ENCODE results near the gene KPRP. TPM values are rescaled to one million over a fixed set of nuclear protein-coding genes. Genes with fewer than 3 reads are reported as not detected.

The KPRP gene
- total and polyA plus RNA-seq, 2 experiments from 2014 or later, result not detected

DNA sequence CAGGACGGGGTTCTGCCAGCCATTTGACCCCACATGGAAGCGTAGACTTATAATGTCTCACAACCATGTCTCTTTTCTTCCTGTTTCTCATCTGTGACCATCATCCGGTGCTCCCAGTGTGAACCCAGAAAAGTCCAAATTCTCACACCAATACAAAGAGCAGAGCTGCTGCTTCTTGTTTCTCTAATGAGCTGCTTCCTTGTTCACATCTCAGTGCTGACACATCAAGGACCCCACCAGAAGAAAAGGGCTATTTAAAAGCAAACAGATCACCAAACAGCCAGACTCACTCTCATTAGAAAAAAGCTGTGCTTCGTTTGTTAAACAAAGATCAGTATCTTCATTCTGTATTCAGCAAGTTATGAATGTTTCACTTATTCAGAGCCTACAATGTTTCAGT lies 37.9 kb downstream of the KPRP start:
- TF ChIP-seq, protein P1, sequence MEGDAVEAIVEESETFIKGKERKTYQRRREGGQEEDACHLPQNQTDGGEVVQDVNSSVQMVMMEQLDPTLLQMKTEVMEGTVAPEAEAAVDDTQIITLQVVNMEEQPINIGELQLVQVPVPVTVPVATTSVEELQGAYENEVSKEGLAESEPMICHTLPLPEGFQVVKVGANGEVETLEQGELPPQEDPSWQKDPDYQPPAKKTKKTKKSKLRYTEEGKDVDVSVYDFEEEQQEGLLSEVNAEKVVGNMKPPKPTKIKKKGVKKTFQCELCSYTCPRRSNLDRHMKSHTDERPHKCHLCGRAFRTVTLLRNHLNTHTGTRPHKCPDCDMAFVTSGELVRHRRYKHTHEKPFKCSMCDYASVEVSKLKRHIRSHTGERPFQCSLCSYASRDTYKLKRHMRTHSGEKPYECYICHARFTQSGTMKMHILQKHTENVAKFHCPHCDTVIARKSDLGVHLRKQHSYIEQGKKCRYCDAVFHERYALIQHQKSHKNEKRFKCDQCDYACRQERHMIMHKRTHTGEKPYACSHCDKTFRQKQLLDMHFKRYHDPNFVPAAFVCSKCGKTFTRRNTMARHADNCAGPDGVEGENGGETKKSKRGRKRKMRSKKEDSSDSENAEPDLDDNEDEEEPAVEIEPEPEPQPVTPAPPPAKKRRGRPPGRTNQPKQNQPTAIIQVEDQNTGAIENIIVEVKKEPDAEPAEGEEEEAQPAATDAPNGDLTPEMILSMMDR (IDR thresholded peaks at IDR 0.05; ENCODE audit: low read depth, low read length), result no peak
- Histone ChIP-seq H3K9me3 (ENCODE audit: low read depth) (peaks cover 3% of the 10 kb centered on the region), H3K36me3 (no peaks in the 10 kb centered on the region), H3K4me3 (no peak overlapping the region), H3K4me1 (ENCODE audit: low read depth) (no peaks in the 10 kb centered on the region), H3K27ac (no peak overlapping the region), H3K27me3 (no peaks in the 10 kb centered on the region)
- no peak for DNase-seq (ENCODE audit: low read depth in 1 of 2, low spot score in 1 of 2)

DNA sequence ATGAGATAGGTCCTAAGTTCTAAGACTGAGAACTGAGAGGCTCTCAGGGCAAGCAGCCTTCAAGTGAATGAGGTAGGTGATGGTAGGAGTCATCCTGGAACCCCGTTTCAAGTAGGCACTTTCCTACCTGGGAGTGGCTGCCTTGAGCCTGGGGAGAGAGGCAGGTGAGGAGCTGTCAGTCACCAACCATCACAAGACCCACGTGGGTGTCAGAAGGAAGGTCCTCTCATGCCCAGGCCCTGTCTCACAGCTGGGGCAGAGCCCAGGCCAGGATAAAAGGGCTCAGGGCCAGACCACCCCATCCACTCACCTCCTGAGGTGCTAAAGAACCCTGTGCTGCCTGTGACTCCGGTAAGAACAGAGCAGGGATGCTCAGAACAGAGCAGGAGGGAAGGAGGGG lies 38.6 kb downstream of the KPRP start, which contains the start of gene LCE1D:
TSS of gene LCE1D (plus strand) at position 301 of the 400 bp plus-strand sequence. CDS start 1,074 bp downstream, outside the sequence.
- DNase-seq (ENCODE audit: low read depth in 1 of 2, low spot score in 1 of 2), result no peak
- TF ChIP-seq, protein P1 (IDR thresholded peaks at IDR 0.05; ENCODE audit: low read depth, low read length), result no peak
- H3K36me3 ChIP-seq, result no peaks in the 10 kb centered on the region
- no peak within 1 kb of the TSS for H3K27ac ChIP-seq
- peaks cover 4% of the 10 kb centered on the region for H3K9me3 ChIP-seq (ENCODE audit: low read depth)
- no peaks in the 10 kb centered on the region for H3K27me3 ChIP-seq
- no peaks in the 10 kb centered on the region for H3K4me1 ChIP-seq (ENCODE audit: low read depth)
- no peak within 1 kb of the TSS for H3K4me3 ChIP-seq

DNA sequence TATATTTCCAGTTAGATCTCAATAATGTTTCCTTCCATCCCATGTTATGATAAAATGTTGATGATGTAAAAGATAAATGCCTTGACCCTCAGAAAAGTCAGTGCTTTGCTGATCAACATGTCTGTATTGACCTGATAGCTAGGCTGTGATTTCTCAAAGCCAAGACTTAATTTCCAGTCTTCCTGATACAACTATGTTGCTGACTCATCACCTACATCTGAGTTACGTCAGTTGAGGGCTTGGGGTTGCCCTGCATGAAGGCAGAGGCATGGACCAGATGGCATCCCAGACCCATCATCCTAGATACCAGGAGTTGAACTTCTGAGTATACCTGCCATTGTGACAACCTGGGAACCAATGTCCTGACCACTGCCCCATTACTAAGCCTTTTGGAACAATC lies 43.5 kb downstream of the KPRP start:
- H3K27me3 ChIP-seq, result no peaks in the 10 kb centered on the region
- no peak overlapping the region for H3K4me3 ChIP-seq
- no peaks in the 10 kb centered on the region for H3K36me3 ChIP-seq
- TF ChIP-seq, protein P1 (IDR thresholded peaks at IDR 0.05; ENCODE audit: low read depth, low read length), result no peak
- peaks cover 4% of the 10 kb centered on the region for H3K9me3 ChIP-seq (ENCODE audit: low read depth)
- DNase-seq (ENCODE audit: low read depth in 1 of 2, low spot score in 1 of 2), result no peak
- H3K27ac ChIP-seq, result no peak overlapping the region
- H3K4me1 ChIP-seq (ENCODE audit: low read depth), result no peaks in the 10 kb centered on the region

DNA sequence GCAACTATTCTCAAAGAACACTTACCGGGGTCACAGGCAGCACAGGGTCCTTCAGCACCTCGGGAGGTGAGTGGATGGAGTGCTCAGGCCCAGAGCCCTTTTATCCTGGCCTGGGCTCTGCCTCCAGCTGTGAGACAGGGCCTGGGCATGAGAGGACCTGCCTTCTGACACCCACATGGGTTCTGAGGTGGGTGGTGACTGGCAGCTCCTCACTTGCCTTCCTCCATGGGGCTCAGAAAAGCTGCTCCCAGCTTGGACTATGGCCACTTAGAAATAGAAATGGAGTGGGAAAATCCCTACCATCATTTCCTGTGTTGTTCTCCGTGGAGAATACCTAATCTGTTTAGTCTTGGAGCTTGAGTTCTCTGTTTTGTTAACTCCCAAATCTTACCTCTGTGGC lies 48.8 kb downstream of the KPRP start, which contains the start of gene LCE1C:
TSS of gene LCE1C (minus strand) at position 76 of the 400 bp plus-strand sequence. CDS start 1,173 bp downstream, outside the sequence.
- Histone ChIP-seq H3K27ac (no peak within 1 kb of the TSS), H3K4me1 (ENCODE audit: low read depth) (no peaks in the 10 kb centered on the region), H3K9me3 (ENCODE audit: low read depth) (no peaks in the 10 kb centered on the region), H3K4me3 (no peak within 1 kb of the TSS), H3K27me3 (no peaks in the 10 kb centered on the region), H3K36me3 (no peaks in the 10 kb centered on the region)
- no peak for DNase-seq (ENCODE audit: low read depth in 1 of 2, low spot score in 1 of 2)
- TF ChIP-seq, protein P1 (IDR thresholded peaks at IDR 0.05; ENCODE audit: low read depth, low read length), result no peak

DNA sequence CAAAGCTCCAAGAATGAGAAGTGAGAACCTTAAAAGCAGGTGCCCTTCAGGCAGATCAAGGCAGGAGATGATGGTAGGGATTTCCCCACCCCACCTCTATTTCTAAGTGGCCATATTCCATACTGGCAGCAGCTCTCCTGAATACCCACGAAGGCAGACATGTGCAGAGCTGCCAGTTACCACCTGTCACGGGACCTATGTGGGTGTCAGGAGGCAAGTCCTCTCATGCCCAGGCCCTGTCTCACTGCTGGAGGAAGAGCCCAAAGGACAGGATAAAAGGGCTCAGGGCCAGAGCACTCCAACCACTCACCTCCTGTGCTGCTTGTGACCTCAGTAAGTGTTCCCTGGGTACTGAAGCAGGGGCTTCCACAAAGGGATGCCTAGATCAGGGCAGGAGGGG lies 53.2 kb downstream of the KPRP start:
- Histone ChIP-seq H3K27ac (no peak overlapping the region), H3K9me3 (ENCODE audit: low read depth) (no peaks in the 10 kb centered on the region), H3K27me3 (no peaks in the 10 kb centered on the region), H3K4me1 (ENCODE audit: low read depth) (no peaks in the 10 kb centered on the region), H3K36me3 (no peaks in the 10 kb centered on the region), H3K4me3 (no peak overlapping the region)
- DNase-seq (ENCODE audit: low read depth in 1 of 2, low spot score in 1 of 2), result no peak
- TF ChIP-seq, protein P1 (IDR thresholded peaks at IDR 0.05; ENCODE audit: low read depth, low read length), result no peak

Other genes with a start within 250 kb of the KPRP start
- not detected in 2 replicates for gene LCE5A, start 247.2 kb upstream of the KPRP start, total RNA-seq
- gene LCE5A, start 247.2 kb upstream of the KPRP start, polyA plus RNA-seq, result not detected in 2 replicates
- gene CRCT1, start 243.5 kb upstream of the KPRP start, total RNA-seq, result not detected in 2 replicates
- not detected in 2 replicates for gene CRCT1, start 243.5 kb upstream of the KPRP start, polyA plus RNA-seq
- gene LCE3E, start 191.2 kb upstream of the KPRP start, total RNA-seq, result not detected in 2 replicates
- not detected in 2 replicates for gene LCE3E, start 191.2 kb upstream of the KPRP start, polyA plus RNA-seq
- gene LCE3D, start 177.5 kb upstream of the KPRP start, total RNA-seq, result not detected in 2 replicates
- gene LCE3D, start 177.5 kb upstream of the KPRP start, polyA plus RNA-seq, result not detected in 2 replicates
- not detected in 2 replicates for gene LCE3C, start 157.8 kb upstream of the KPRP start, total RNA-seq
- gene LCE3C, start 157.8 kb upstream of the KPRP start, polyA plus RNA-seq, result not detected in 2 replicates
- gene LCE3B, start 144.2 kb upstream of the KPRP start, total RNA-seq, result not detected in 2 replicates
- gene LCE3B, start 144.2 kb upstream of the KPRP start, polyA plus RNA-seq, result not detected in 2 replicates
- not detected in 2 replicates for gene LCE3A, start 134.9 kb upstream of the KPRP start, total RNA-seq
- not detected in 2 replicates for gene LCE3A, start 134.9 kb upstream of the KPRP start, polyA plus RNA-seq
- not detected in 2 replicates for gene LCE2D, start 94.6 kb upstream of the KPRP start, total RNA-seq
- not detected in 2 replicates for gene LCE2D, start 94.6 kb upstream of the KPRP start, polyA plus RNA-seq
- not detected in 2 replicates for gene LCE2C, start 82.7 kb upstream of the KPRP start, total RNA-seq
- gene LCE2C, start 82.7 kb upstream of the KPRP start, polyA plus RNA-seq, result not detected in 2 replicates
- not detected in 2 replicates for gene LCE2B, start 71.9 kb upstream of the KPRP start, total RNA-seq
- gene LCE2B, start 71.9 kb upstream of the KPRP start, polyA plus RNA-seq, result not detected in 2 replicates
- not detected in 2 replicates for gene LCE2A, start 59.7 kb upstream of the KPRP start, total RNA-seq
- gene LCE2A, start 59.7 kb upstream of the KPRP start, polyA plus RNA-seq, result not detected in 2 replicates
- gene LCE4A, start 49.9 kb upstream of the KPRP start, total RNA-seq, result not detected in 2 replicates
- gene LCE4A, start 49.9 kb upstream of the KPRP start, polyA plus RNA-seq, result not detected in 2 replicates
- gene LCE1F, start 17.1 kb downstream of the KPRP start, total RNA-seq, result not detected in 2 replicates
- not detected in 2 replicates for gene LCE1F, start 17.1 kb downstream of the KPRP start, polyA plus RNA-seq
- gene LCE1E, start 28.2 kb downstream of the KPRP start, total RNA-seq, result not detected in 2 replicates
- gene LCE1E, start 28.2 kb downstream of the KPRP start, polyA plus RNA-seq, result not detected in 2 replicates
- gene LCE1D, start 38.7 kb downstream of the KPRP start, total RNA-seq, result not detected in 2 replicates
- gene LCE1D, start 38.7 kb downstream of the KPRP start, polyA plus RNA-seq, result not detected in 2 replicates
- gene LCE1C, start 48.6 kb downstream of the KPRP start, total RNA-seq, result not detected in 2 replicates
- not detected in 2 replicates for gene LCE1C, start 48.6 kb downstream of the KPRP start, polyA plus RNA-seq
- not detected in 2 replicates for gene LCE1B, start 53.9 kb downstream of the KPRP start, total RNA-seq
- gene LCE1B, start 53.9 kb downstream of the KPRP start, polyA plus RNA-seq, result not detected in 2 replicates
- not detected in 2 replicates for gene LCE1A, start 69.4 kb downstream of the KPRP start, total RNA-seq
- gene LCE1A, start 69.4 kb downstream of the KPRP start, polyA plus RNA-seq, result not detected in 2 replicates
- gene LCE6A, start 84.8 kb downstream of the KPRP start, total RNA-seq, result not detected in 2 replicates
- not detected in 2 replicates for gene LCE6A, start 84.8 kb downstream of the KPRP start, polyA plus RNA-seq
- gene LCE7A, start 102.0 kb downstream of the KPRP start, total RNA-seq, result not detected in 2 replicates
- gene LCE7A, start 102.0 kb downstream of the KPRP start, polyA plus RNA-seq, result not detected in 2 replicates
- gene SMCP, start 120.3 kb downstream of the KPRP start, total RNA-seq, result not detected in 2 replicates
- gene SMCP, start 120.3 kb downstream of the KPRP start, polyA plus RNA-seq, result not detected in 2 replicates
- not detected in 2 replicates for gene IVL, start 150.5 kb downstream of the KPRP start, total RNA-seq
- not detected in 2 replicates for gene IVL, start 150.5 kb downstream of the KPRP start, polyA plus RNA-seq
- not detected in 2 replicates for gene SPRR5, start 189.2 kb downstream of the KPRP start, total RNA-seq
- gene SPRR5, start 189.2 kb downstream of the KPRP start, polyA plus RNA-seq, result not detected in 2 replicates
- not detected in 2 replicates for gene SPRR4, start 212.6 kb downstream of the KPRP start, total RNA-seq
- not detected in 2 replicates for gene SPRR4, start 212.6 kb downstream of the KPRP start, polyA plus RNA-seq
- not detected in 2 replicates for gene SPRR1A, start 226.1 kb downstream of the KPRP start, total RNA-seq
- not detected in 2 replicates for gene SPRR1A, start 226.1 kb downstream of the KPRP start, polyA plus RNA-seq
- gene SPRR3, start 243.7 kb downstream of the KPRP start, total RNA-seq, result not detected in 2 replicates
- gene SPRR3, start 243.7 kb downstream of the KPRP start, polyA plus RNA-seq, result not detected in 2 replicates

All from cardiac muscle cell (in vitro differentiated cells and primary cell).